Mesodermal cell (in vitro differentiated cells): ENCODE data around the gene PRDX2. TPM values are rescaled to one million over a fixed set of nuclear protein-coding genes. Genes with fewer than 3 reads are reported as not detected.
A peak's percentile ranks its signal among the peaks of the same experiment; 100 is the strongest.
"Not testable (repeated sequence)": the region's sequence is repeated elsewhere in the genome, so short reads cannot be mapped to it uniquely, and the experiment has no call there.

ENCODE experiments used
- H3K27ac ChIP-seq: 2 replicates; pipeline ENCODE4 v1.7.0; 2013; ENCODE audit warnings: mild to moderate bottlenecking, low read depth, low read length, moderate library complexity; ENCODE audit not compliant: severe bottlenecking
- H3K36me3 ChIP-seq: 2 replicates; pipeline ENCODE4 v1.7.1; 2013; ENCODE audit warnings: mild to moderate bottlenecking, low read length, moderate library complexity; ENCODE audit not compliant: control insufficient read depth, insufficient read depth
- H3K4me1 ChIP-seq: one replicate; pipeline ENCODE4 v1.7.1; 2013; ENCODE audit warnings: mild to moderate bottlenecking, low read length; ENCODE audit not compliant: insufficient read depth, control insufficient read depth, poor library complexity, severe bottlenecking
- H3K4me3 ChIP-seq: 2 replicates; pipeline ENCODE4 v1.7.0; 2013; ENCODE audit warnings: low read length, control low read depth, mild to moderate bottlenecking; ENCODE audit not compliant: insufficient read depth, poor library complexity, severe bottlenecking; ENCODE audit errors: extremely low read depth
- H3K9me3 ChIP-seq: 2 replicates; pipeline ENCODE4 v1.7.1; 2013; ENCODE audit warnings: mild to moderate bottlenecking, low read length, moderate library complexity; ENCODE audit not compliant: control insufficient read depth
- WGBS, 2 experiments: methylation state at CpG; one replicate each; pipeline ENCODE4 v1.1.5; 2013; ENCODE audit warnings: missing lambda C conversion rate in 2 of 2; ENCODE audit not compliant: insufficient coverage in 2 of 2; 5-methylcytosine and 5-hydroxymethylcytosine counted together
- polyA plus RNA-seq, 2 experiments: library from polyadenylated mRNA; stranded (reverse); fragments of 50-300 nt; gene quantifications; one replicate each; pipeline ENCODE4 v1.2.3, GENCODE V29; 2013

PRDX2 gene
- 265 TPM for polyA plus RNA-seq (2013, experiment 1 of 2)
- 218 TPM for polyA plus RNA-seq (2013, experiment 2 of 2)

GRCh38 chr19:12801466-12802266 is at the start of gene PRDX2, which contains the start of gene THSD8:
TSS of gene PRDX2 (minus strand) at chr19:12801800. CDS start at chr19:12801261, 539 bp downstream.
TSS of gene THSD8 (plus strand) at chr19:12802069. CDS start at chr19:12802072, 3 bp downstream.
- Histone ChIP-seq H3K4me1 (peaks cover 6% of the 10 kb centered on the region), H3K36me3 (peaks cover 22% of the 10 kb centered on the region), H3K27ac (peak within 1 kb of the TSS; percentile 31), H3K4me3 (peak within 1 kb of the TSS; percentile 84), H3K9me3 (no peaks in the 10 kb centered on the region)
- WGBS, 2 experiments = 0% methylated on average over 74 to 76 of the region's 78 CpGs

DNA sequence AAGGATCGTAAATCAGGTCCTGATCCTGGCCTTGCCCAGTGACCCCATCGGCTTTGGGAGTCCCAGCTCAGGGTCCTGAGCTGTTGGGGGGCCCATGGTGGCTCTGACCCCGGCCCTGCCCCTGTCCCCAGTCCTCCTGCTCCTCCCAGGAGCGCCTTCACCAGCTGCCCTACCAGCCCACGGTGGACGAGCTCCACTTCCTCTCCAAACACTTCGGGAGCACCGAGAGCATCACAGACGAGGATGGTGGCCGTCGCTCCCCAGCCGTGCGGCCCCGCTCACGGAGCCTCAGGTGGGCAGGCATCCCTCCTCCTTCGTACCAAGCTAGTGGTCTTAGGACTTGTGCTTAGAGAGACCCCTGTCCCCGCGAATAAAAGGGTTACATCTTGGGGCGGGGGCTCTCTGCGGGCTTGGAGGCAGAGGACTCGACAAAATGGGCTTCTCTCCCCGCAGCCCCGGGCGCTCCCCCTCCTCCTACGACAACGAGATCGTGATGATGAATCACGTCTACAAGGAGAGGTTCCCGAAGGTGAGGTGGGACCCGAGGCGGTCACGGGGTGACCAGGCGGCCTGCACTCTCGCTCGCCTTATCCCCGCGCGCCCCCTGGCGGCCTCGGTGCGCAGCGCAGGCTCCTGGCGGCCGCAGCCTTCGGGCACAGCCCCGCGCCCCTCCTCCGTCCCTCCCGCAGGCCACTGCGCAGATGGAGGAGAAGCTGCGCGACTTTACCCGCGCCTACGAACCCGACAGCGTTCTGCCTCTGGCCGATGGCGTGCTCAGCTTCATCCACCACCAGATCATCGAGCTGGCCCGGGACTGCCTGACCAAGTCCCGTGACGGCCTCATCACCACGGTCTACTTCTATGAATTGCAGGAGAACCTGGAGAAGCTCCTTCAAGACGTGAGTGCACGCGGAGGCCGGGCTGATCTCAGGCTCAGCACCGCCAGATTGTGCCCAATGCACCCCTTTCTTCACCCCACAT is 45.8 kb upstream of the PRDX2 start:
- 30 to 39% methylated on average over 59 to 61 of the region's 69 CpGs for WGBS, 2 experiments
- Histone ChIP-seq H3K36me3 (no peaks in the 10 kb centered on the region), H3K27ac (no peak overlapping the region), H3K9me3 (no peaks in the 10 kb centered on the region), H3K4me3 (no peak overlapping the region), H3K4me1 (no peaks in the 10 kb centered on the region)

DNA sequence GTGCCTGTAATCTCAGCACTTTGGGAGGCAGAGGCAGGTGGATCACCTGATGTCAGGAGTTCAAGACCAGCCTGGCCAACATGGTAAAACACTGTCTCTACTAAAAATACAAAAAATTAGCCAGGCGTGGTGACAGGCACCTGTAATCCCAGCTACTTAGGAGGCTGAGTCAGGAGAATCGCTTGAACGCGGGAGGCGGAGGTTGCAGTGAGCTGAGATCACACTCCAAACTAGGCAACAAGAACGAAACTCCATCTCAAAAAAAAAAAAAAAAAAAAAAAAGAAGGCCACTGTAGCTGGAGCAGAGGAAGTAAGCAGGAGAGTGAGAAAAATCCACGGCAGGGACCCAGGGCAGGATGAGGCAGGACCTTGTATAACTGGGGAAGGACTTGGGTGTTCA is 45.0 kb upstream of the PRDX2 start:
- not testable (repeated sequence) for H3K27ac ChIP-seq, H3K9me3 ChIP-seq, H3K4me3 ChIP-seq, H3K4me1 ChIP-seq, H3K36me3 ChIP-seq
- 93 to 100% methylated on average over 2 of the region's 7 CpGs for WGBS, 2 experiments

GRCh38 chr19:12843999-12844732 is 42.6 kb upstream of the PRDX2 start:
- WGBS, 2 experiments = 96% methylated on average over 3 of the region's 3 CpGs
- H3K4me1 ChIP-seq = no peaks in the 10 kb centered on the region
- no peaks in the 10 kb centered on the region for H3K36me3 ChIP-seq
- H3K4me3 ChIP-seq = no peak overlapping the region
- no peak overlapping the region for H3K27ac ChIP-seq
- no peaks in the 10 kb centered on the region for H3K9me3 ChIP-seq

DNA sequence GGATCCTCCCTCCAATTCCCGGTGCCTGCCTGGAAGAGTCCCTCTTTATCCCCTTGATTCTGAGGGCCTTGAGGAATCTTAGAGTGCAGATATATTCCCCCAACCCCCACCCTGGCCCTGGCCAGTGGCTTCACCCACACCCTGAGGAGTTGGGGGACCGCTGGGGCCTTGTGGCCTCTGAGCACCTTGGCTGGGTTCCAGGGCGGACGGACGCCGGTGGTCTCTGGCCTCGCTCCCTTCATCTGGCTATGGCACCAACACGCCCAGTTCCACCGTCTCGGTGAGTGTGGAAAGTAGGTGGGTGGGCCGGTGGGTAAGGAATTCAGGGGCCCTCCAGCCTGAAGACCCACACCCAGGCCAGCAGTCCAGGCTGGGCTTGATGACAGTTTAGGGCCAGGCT is 41.7 kb upstream of the PRDX2 start:
- Histone ChIP-seq H3K4me1 (no peaks in the 10 kb centered on the region), H3K9me3 (no peaks in the 10 kb centered on the region)
- WGBS, 2 experiments = 88 to 96% methylated on average over 6 to 10 of the region's 11 CpGs

DNA sequence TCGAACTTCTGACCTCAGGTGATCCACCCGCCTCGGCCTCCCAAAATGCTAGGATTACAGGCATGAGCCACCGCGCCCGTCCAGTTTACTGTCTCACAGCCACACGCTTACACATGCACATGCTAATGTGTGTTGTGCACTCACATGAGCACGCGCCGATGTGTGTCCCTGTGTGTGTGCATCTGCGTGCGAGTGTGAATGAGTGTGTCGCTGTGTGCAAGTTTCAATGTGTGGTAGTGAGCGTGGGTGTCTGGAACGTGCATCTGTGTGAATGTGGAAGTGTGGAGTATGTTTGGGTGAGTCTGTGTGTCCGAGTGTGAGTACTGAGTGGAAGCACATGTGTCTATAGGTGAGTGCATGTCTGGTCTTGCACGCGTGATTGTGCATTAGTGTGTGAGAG is 40.9 kb upstream of the PRDX2 start:
- Histone ChIP-seq H3K4me1 (no peaks in the 10 kb centered on the region), H3K27ac (no peak overlapping the region), H3K36me3 (no peaks in the 10 kb centered on the region), H3K4me3 (no peak overlapping the region), H3K9me3 (no peaks in the 10 kb centered on the region)
- 95 to 96% methylated on average over 18 of the region's 18 CpGs for WGBS, 2 experiments

More for the DNA sequence above, 41.7 kb upstream of the PRDX2 start:
- no peaks in the 10 kb centered on the region for H3K36me3 ChIP-seq
- no peak overlapping the region for H3K27ac ChIP-seq
- no peak overlapping the region for H3K4me3 ChIP-seq

- peak overlapping the region; percentile 33 for H3K4me3 ChIP-seq
- H3K36me3 ChIP-seq = no peaks in the 10 kb centered on the region
- H3K27ac ChIP-seq = no peak overlapping the region
- no peaks in the 10 kb centered on the region for H3K9me3 ChIP-seq
- 6 to 9% methylated on average over 24 to 26 of the region's 29 CpGs for WGBS, 2 experiments
- H3K4me1 ChIP-seq = no peaks in the 10 kb centered on the region
Observed at GRCh38 chr19:12841094-12841493, 39.5 kb upstream of the PRDX2 start.

DNA sequence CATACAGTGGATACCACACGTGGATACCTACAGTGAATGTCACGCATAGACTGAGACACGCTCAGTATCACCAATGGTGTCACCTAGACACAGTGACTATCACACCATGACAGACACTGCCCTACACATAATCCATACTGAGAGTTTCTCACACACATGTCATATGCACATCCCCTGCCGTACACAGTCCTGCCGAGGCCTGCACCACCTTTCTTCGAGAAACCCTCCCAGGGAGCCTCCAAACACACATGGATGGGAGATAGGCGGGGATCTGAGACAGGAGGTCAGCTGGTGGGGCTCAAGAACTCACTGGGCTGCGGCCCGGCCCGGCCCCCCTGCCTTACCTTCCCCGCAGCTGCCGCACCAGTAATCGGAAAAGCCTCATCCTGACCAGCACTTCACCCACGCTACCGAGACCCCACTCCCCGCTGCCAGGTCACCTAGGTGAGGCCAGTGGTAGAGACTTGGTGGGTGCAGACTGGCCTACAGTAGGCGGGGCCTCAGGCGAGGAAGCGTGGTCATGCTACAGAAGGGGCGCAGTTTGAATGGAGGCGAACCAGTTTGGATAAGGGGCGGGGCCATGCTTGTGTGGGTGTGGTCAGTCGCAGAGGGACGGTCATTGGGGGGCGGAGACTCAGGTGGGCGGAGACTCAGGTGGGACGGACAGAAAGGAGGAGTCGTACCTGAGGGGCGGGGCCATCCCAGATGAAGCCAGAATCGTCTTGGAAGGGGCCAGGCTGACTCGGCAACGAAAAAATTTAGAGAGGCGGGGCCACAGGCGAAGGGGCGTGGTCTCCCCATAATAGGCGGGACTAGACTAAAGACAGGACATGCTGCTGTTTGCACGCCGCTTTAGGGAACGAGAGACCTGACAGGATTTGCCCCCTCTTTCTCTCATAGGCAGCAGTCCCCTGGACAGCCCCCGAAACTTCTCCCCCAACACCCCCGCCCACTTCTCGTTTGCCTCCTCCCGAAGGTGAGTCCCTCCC is 38.8 kb upstream of the PRDX2 start:
- H3K9me3 ChIP-seq = no peaks in the 10 kb centered on the region
- H3K36me3 ChIP-seq = no peaks in the 10 kb centered on the region
- no peak overlapping the region for H3K27ac ChIP-seq
- H3K4me3 ChIP-seq = peak overlapping the region; percentile 33
- WGBS, 2 experiments = 26 to 32% methylated on average over 29 to 36 of the region's 43 CpGs
- no peaks in the 10 kb centered on the region for H3K4me1 ChIP-seq

DNA sequence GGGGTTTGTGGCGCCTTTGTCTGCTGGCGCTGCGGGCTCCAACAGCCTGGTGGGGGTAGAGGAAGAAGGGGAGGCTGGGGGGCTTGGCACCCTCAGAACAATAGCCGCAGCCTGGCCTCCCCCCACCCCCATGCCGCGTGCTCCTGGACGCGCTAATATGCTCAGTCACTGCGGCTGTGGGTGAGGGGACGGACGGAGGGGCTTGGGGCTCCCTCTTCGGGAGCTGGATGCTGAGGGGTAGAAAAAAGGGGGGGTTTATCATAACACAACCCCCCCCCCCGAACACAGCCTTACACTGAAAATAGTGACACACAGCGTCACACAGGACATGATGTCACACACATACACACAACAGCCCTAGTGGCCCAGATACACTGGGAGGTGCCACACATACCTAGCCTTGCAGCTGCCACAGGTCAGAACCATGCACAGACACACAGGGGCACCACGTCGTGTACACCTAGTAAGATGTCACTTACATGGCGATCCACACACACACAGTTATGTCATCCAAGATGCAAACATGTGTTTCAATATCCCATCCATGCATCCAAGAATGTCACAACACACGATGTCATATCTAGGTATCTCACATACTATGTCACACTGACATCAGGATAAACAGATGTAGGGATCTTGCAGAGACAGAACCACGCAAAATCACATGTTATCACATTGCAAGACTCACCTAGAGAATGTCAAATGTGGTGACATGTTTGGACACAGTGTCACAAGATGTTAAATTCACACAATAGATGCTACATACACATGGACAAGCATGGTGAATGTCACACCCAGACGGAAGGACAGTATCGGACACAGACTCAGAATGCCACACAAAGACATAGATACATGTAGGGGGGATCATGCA is 37.5 kb upstream of the PRDX2 start:
- no peaks in the 10 kb centered on the region for H3K36me3 ChIP-seq
- H3K27ac ChIP-seq = no peak overlapping the region
- H3K4me3 ChIP-seq = peak overlapping the region; percentile 57
- H3K4me1 ChIP-seq = no peaks in the 10 kb centered on the region
- WGBS, 2 experiments = 60 to 74% methylated on average over 7 of the region's 21 CpGs
- no peaks in the 10 kb centered on the region for H3K9me3 ChIP-seq
